Sigmoid colon (tissue), 3 donors: ENCODE results near the gene ANXA8.

Experiments used
- POLR2A ChIP-seq, 2 donors: fragments of 450-650 bp; IDR thresholded peaks; one replicate each; pipeline ENCODE4 v1.6.1; 2016; ENCODE audit warnings: antibody characterized with exemption in 2 of 2, mild to moderate bottlenecking in 2 of 2, moderate library complexity in 2 of 2
- TF ChIP-seq, protein P1 (sequence below), 4 experiments: fragments of 450-650 bp in 3 of 4; fragments of 200-600 bp in 1 of 4; IDR thresholded peaks; one replicate each; pipeline ENCODE4 v1.5.1; 2016 to 2019; ENCODE audit warnings: antibody characterized with exemption in 4 of 4, mild to moderate bottlenecking in 3 of 4, moderate library complexity in 2 of 4

GRCh38 chr10:47451273-47451997 lies 32.5 kb downstream of the ANXA8 start:
- no peak for TF ChIP-seq POLR2A (IDR thresholded peaks at IDR 0.05)
- TF ChIP-seq, protein P1, sequence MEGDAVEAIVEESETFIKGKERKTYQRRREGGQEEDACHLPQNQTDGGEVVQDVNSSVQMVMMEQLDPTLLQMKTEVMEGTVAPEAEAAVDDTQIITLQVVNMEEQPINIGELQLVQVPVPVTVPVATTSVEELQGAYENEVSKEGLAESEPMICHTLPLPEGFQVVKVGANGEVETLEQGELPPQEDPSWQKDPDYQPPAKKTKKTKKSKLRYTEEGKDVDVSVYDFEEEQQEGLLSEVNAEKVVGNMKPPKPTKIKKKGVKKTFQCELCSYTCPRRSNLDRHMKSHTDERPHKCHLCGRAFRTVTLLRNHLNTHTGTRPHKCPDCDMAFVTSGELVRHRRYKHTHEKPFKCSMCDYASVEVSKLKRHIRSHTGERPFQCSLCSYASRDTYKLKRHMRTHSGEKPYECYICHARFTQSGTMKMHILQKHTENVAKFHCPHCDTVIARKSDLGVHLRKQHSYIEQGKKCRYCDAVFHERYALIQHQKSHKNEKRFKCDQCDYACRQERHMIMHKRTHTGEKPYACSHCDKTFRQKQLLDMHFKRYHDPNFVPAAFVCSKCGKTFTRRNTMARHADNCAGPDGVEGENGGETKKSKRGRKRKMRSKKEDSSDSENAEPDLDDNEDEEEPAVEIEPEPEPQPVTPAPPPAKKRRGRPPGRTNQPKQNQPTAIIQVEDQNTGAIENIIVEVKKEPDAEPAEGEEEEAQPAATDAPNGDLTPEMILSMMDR (IDR thresholded peaks at IDR 0.05), result no peak
